ENCODE measurements around the gene KRTAP2-4. TPM values are rescaled to one million over a fixed set of nuclear protein-coding genes. Genes with fewer than 3 reads are reported as not detected.

The KRTAP2-4 gene
- total and polyA plus RNA-seq, 2 donors (not counting 1 experiment from before 2014, with no cell fraction given), result not detected

DNA sequence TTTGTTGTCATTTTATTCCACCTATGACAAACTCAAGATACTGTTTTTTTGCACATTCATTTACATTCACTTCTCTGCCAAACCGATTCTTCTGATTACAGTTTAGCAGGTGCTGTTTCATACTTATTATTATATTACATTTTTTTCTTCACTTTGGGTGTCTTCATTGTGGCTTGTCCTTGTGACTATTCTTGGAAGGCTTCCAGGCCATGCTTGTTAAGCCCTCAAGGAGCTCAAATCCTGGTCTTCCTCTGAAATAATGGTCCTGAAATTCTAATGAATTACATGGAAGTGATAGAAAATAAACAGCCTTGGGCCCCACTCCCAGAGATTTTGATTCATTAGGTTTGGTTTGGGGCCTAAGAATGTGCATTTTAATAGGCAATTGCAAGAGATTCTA lies 1.4 kb downstream of the KRTAP2-4 start:
- Histone ChIP-seq H2AFZ (ENCODE audit: low read length) (no peak overlapping the region), H3K27me3 (ENCODE audit: control insufficient read depth, insufficient read depth, low read length) (no peaks in the 10 kb centered on the region), H3K27ac (ENCODE audit: insufficient read depth, low read length) (no peak overlapping the region), H3K4me1 (ENCODE audit: control insufficient read depth, extremely low read depth, insufficient read depth, low read length) (peaks cover 36% of the 10 kb centered on the region), H3K9ac (ENCODE audit: insufficient read depth, low read length) (no peak overlapping the region), H4K20me1 (ENCODE audit: control insufficient read depth, extremely low read depth, insufficient read depth, low read length) (no peaks in the 10 kb centered on the region), H3K4me2 (ENCODE audit: extremely low read depth, insufficient read depth, low read length) (no peak overlapping the region), H3K4me3 (replicated peaks in 1 of 4; ENCODE audit: control extremely low read depth in 1 of 4, insufficient read depth in 1 of 4, low read depth in 3 of 4, low read length in 4 of 4) (no peak overlapping the region), H3K79me2 (ENCODE audit: control insufficient read depth, insufficient read depth, low read length) (no peaks in the 10 kb centered on the region), H3K36me3 (ENCODE audit: control insufficient read depth, insufficient read depth, low read length) (no peaks in the 10 kb centered on the region), H3K9me3 (ENCODE audit: control insufficient read depth, insufficient read depth, low read depth, low read length) (no peaks in the 10 kb centered on the region)
- TF ChIP-seq EZH2 (IDR thresholded peaks at IDR 0.05; ENCODE audit: low read length, missing control alignments), result no peak
- TF ChIP-seq, protein P1, sequence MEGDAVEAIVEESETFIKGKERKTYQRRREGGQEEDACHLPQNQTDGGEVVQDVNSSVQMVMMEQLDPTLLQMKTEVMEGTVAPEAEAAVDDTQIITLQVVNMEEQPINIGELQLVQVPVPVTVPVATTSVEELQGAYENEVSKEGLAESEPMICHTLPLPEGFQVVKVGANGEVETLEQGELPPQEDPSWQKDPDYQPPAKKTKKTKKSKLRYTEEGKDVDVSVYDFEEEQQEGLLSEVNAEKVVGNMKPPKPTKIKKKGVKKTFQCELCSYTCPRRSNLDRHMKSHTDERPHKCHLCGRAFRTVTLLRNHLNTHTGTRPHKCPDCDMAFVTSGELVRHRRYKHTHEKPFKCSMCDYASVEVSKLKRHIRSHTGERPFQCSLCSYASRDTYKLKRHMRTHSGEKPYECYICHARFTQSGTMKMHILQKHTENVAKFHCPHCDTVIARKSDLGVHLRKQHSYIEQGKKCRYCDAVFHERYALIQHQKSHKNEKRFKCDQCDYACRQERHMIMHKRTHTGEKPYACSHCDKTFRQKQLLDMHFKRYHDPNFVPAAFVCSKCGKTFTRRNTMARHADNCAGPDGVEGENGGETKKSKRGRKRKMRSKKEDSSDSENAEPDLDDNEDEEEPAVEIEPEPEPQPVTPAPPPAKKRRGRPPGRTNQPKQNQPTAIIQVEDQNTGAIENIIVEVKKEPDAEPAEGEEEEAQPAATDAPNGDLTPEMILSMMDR (conservative IDR thresholded peaks at IDR 0.05 in 1 of 2, IDR thresholded peaks at IDR 0.05 in 1 of 2; ENCODE audit: low read depth in 1 of 2, low read length in 2 of 2), result no peak
- no peak for DNase-seq (ENCODE audit: low read depth in 2 of 2)

DNA sequence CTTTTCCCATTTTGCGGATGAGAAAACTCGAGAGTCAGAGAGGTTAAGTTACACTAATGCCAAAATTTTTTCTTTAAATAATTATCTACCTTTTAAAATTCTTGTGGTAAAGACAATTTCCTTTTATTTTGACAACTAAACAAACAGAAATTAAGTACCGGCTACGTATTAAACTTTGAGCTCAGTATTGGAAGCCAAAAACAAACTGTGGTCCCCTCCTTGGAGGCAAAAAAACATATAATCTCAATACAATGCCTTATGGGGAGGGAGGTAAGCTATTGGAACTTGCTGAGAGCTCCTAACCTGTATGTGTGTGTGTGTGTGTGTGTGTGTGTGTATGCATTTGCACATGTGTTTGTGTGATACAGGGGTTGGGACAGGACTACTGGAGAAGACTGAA lies 2.2 kb downstream of the KRTAP2-4 start:
- no peak for DNase-seq (ENCODE audit: low read depth in 2 of 2)
- Histone ChIP-seq H4K20me1 (ENCODE audit: control insufficient read depth, extremely low read depth, insufficient read depth, low read length) (no peaks in the 10 kb centered on the region), H3K9me3 (ENCODE audit: control insufficient read depth, insufficient read depth, low read depth, low read length) (no peaks in the 10 kb centered on the region), H3K4me3 (replicated peaks in 1 of 4; ENCODE audit: control extremely low read depth in 1 of 4, insufficient read depth in 1 of 4, low read depth in 3 of 4, low read length in 4 of 4) (no peak overlapping the region), H3K36me3 (ENCODE audit: control insufficient read depth, insufficient read depth, low read length) (no peaks in the 10 kb centered on the region), H3K4me2 (ENCODE audit: extremely low read depth, insufficient read depth, low read length) (no peak overlapping the region), H3K27me3 (ENCODE audit: control insufficient read depth, insufficient read depth, low read length) (no peaks in the 10 kb centered on the region), H3K79me2 (ENCODE audit: control insufficient read depth, insufficient read depth, low read length) (no peaks in the 10 kb centered on the region), H3K9ac (ENCODE audit: insufficient read depth, low read length) (no peak overlapping the region), H3K27ac (ENCODE audit: insufficient read depth, low read length) (no peak overlapping the region), H3K4me1 (ENCODE audit: control insufficient read depth, extremely low read depth, insufficient read depth, low read length) (peaks cover 42% of the 10 kb centered on the region), H2AFZ (ENCODE audit: low read length) (no peak overlapping the region)
- TF ChIP-seq, protein P1 (conservative IDR thresholded peaks at IDR 0.05 in 1 of 2, IDR thresholded peaks at IDR 0.05 in 1 of 2; ENCODE audit: low read depth in 1 of 2, low read length in 2 of 2), result no peak
- no peak for TF ChIP-seq EZH2 (IDR thresholded peaks at IDR 0.05; ENCODE audit: low read length, missing control alignments)

DNA sequence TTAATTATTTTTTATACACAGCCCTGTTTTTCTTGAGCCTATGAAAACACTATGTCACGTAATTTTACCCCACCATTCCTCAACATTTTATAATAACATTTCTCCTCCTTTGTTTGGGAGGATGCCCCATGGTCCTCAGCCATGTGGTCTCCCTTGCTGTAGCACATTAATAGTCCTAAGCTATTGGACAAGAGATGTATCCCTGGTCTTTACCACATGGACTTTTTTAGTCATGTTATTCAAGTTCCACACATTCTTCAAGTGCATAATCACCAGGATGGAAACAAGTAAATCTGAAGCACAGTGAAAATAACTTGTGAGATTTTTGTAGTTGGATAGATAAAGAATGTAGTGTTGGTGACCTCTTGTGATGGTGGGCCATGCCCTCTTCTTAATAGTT lies 3.7 kb downstream of the KRTAP2-4 start:
- Histone ChIP-seq H3K9me3 (ENCODE audit: control insufficient read depth, insufficient read depth, low read depth, low read length) (no peaks in the 10 kb centered on the region), H2AFZ (ENCODE audit: low read length) (no peak overlapping the region), H3K4me3 (replicated peaks in 1 of 4; ENCODE audit: control extremely low read depth in 1 of 4, insufficient read depth in 1 of 4, low read depth in 3 of 4, low read length in 4 of 4) (no peak overlapping the region), H3K79me2 (ENCODE audit: control insufficient read depth, insufficient read depth, low read length) (no peaks in the 10 kb centered on the region), H3K4me1 (ENCODE audit: control insufficient read depth, extremely low read depth, insufficient read depth, low read length) (peaks cover 41% of the 10 kb centered on the region), H3K9ac (ENCODE audit: insufficient read depth, low read length) (no peak overlapping the region), H3K4me2 (ENCODE audit: extremely low read depth, insufficient read depth, low read length) (no peak overlapping the region), H3K36me3 (ENCODE audit: control insufficient read depth, insufficient read depth, low read length) (no peaks in the 10 kb centered on the region), H4K20me1 (ENCODE audit: control insufficient read depth, extremely low read depth, insufficient read depth, low read length) (no peaks in the 10 kb centered on the region), H3K27ac (ENCODE audit: insufficient read depth, low read length) (peak overlapping the region; percentile 77), H3K27me3 (ENCODE audit: control insufficient read depth, insufficient read depth, low read length) (no peaks in the 10 kb centered on the region)
- peak; percentile 47 to 99 for DNase-seq (ENCODE audit: low read depth in 2 of 2)
- TF ChIP-seq EZH2 (IDR thresholded peaks at IDR 0.05; ENCODE audit: low read length, missing control alignments), result no peak
- TF ChIP-seq, protein P1 (conservative IDR thresholded peaks at IDR 0.05 in 1 of 2, IDR thresholded peaks at IDR 0.05 in 1 of 2; ENCODE audit: low read depth in 1 of 2, low read length in 2 of 2), result no peak
